Measurements from ENCODE around the gene KCNE4.

GRCh38 chr2:223055836-223056235 lies 3.8 kb downstream of the KCNE4 start:
- TF ChIP-seq CTCF (IDR thresholded peaks at IDR 0.05) = no peak
- TF ChIP-seq POLR2A (IDR thresholded peaks at IDR 0.05) = no peak
